ENCODE results near the gene FGGY.
"Not testable (repeated sequence)": the region's sequence is repeated elsewhere in the genome, so short reads cannot be mapped to it uniquely, and the experiment has no call there.

FGGY gene

DNA sequence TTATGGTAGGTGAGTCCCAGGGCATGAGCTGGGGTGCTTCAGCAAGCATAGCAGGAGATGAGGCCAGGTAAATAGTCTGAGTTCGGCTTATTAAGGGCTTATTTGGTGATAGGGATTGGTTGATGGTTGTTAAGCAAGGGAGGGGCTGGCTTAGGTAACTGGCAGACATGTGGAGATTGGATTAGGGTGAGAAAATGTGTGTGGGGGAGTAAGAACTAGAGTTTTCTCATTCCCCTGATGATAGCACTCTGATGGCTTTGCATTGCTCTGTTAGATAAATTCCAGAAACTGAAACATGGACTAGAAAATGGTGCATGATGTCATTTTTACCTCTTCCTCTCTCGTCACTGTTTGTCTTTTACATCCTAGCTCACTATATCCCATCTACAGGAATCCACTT, 53.6 kb downstream of the FGGY start:
- no peak for DNase-seq (ENCODE audit: low spot score)

DNA sequence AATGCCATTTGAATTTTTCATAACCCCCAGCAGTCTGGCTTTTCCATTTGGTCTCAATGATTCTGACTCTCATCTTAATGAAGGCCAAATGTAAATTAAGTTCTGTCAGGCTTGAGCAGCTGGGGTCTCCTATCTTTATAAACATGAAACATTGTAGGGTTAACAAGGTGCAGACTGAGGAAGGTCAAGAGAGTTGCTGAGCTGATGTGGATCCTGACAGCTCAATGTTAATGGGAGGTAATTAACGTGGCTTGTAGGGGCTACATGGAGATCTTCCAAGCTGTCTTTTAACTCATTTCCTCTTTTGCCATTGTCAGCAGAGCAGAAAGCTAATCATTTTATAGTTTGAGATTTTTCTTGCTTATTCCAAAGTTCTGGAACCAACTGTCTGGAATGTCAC, 55.2 kb downstream of the FGGY start:
- no peak for DNase-seq (ENCODE audit: low spot score)

DNA sequence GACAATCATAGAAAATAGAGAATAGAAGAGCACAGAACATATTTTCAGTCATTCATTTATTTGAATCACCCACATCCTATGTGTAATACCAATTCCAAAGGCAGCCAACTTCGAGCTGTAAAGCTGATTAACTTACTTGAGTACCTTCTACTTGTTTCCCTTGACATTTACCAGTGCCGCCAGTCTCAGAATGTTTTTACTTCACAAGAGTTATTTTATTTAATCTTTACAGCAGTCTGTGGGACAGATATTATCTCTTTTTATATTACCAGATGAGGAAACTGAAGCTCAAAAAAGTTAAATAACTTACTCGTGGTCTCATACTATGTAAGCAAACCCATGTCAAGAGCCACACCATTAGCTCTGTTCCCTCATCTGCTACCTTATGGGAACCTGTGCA, 56.6 kb downstream of the FGGY start:
- no peak for DNase-seq (ENCODE audit: low spot score)

DNA sequence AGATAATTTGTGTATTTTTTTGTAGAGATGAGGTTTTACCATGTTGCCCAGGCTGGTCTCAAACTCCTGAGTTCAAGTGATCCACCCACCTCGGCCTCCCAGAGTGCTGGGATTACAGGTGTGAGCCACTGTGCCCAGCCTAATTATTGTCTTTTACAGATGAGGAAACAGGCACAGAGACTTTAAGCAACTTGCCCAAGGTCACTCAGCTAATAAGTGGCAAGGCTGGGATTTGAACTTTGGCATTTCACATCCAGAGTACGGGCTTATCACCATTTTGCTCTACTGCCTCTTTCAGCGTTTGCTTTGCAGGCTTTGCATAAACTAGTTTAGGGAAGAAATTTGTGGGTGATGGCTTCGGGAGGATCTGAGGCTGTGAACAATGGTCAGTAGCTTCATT, 57.3 kb downstream of the FGGY start:
- not testable (repeated sequence) for DNase-seq (ENCODE audit: low spot score)

DNA sequence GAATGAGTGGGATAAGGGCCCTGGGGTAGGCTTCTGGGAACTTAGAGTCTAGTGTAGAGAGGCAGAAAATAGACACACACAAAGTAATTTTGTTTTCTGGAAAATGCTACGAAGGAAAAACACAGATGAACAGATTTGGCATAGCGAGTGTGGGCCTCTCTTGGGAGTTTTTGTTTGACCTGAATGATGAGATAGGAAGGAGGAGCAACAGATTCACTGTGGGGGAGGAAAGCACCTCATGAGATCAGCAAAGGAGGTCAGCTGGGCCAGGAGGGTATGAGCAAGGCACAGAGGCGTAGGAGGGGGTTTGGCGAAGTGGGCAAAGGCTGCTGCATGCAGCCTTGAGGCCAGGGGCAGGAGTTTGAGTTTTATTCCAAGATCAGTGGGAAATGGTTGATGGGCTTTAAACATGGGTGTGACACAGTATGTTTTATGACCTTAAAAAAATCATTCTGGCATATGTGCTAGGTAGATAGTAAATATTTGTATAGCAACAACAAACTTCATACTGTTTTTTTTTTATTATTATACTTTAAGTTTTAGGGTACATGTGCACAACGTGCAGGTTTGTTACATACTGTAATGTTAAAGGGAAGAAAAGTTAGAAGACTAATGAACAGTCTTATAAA, 57.9 kb downstream of the FGGY start:
- DNase-seq (ENCODE audit: low spot score) = no peak

DNA sequence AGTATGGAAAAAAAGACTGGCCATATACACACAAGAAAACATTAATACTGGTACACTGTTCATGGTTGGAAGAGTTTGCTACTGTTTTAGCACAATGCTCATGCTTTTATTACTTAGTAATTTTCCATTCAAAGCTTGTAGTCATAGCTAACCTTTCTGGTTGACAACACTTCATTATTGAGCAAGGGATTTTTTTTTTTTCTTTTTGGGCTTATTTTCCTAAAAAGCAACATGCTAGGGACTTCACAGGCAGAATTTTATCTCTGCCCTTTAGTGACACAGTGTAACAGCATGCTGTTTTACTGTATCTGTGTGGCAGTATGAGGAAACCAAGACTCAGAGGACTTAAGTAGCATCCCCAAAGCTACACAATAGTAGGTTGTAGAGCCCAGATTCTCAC, 58.5 kb downstream of the FGGY start:
- DNase-seq (ENCODE audit: low spot score) = no peak

DNA sequence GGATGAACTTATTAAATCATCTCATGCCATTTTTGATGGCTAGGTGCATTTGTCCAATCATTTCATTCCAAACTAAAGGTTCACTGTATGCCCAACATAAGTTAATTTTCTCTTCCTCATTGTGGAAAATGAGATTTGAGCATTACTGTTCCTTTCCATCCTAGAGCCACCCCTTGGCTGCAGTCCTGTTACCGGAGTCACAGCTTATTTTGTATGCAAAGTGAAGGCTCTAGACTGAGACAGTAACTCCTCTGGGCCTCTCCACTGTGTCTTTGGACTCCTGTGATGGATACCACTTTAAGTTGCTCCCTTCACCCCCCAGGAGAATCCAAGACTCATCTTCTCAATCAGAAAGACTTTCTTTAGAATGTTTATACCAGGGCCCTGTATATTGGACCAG, 59.7 kb downstream of the FGGY start:
- no peak for DNase-seq (ENCODE audit: low spot score)

DNA sequence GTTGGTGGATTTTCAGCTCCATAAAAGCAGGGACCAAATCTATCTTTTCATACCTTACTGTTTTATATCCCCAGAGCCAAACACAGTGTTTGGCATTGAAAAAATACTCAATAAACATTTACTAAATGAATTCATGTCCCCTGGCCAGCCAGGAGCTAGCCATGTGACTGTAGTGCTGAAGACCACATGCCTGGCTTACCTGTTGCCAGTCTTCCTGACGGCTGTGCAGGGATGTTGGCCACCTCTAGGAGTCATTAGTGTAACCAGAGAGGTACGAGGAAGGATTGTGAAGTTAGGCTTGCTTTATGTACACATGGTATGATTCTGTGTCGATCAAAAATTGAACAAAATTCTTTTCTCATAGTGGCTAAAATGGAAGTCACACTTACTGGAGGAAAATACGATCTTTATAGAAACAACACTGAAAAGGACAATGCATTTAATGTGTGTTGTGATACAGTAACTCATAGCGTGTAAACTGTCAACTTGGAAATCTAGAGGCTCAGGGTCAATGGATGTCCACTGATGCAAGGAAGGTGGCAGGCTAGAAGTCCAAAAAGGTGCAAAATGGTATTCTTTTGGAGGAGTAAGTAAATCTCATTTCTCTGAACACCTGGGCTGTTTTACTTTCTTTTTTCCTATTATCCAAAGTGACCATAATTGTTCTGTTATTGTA, 60.9 kb downstream of the FGGY start:
- DNase-seq (ENCODE audit: low spot score) = no peak

DNA sequence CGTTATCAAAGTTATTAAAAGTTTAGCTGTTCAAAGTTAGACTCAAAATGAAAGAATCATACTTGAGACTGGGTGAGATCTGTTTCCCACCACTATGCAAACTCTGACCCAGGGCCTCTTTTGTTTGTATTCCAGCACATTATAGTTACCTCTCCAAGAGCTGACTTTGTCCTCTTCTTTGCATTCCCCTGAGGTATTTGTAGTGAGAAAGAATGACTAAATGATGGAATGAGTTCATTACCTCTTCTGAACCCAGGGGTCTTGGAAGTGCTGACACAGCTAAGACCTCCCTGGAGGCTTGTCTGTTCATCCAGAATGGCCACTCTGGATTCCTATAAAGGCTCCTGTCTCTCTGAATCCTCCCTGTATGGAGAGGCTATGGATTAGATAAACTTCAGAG, 62.4 kb downstream of the FGGY start:
- no peak for DNase-seq (ENCODE audit: low spot score)

DNA sequence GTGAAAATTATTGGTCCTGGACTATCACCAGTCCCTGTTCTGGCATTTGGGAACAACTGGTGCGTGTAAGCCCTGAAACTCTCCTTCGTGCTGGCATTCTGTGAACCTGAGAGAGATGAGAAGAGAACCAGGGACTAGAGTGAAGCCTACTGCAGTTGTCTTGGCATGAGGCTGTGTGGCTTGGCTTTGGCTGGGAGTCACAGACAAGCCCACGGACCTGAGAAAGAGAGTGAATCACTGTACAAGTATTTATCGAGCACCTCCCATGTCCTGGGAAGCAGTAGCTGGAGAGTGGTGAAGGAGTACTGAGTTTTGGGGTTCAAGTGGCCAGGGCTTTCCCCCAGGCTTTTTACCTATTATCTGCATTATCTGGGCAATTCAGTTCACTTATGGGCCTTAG, 63.3 kb downstream of the FGGY start:
- DNase-seq (ENCODE audit: low spot score) = no peak

DNA sequence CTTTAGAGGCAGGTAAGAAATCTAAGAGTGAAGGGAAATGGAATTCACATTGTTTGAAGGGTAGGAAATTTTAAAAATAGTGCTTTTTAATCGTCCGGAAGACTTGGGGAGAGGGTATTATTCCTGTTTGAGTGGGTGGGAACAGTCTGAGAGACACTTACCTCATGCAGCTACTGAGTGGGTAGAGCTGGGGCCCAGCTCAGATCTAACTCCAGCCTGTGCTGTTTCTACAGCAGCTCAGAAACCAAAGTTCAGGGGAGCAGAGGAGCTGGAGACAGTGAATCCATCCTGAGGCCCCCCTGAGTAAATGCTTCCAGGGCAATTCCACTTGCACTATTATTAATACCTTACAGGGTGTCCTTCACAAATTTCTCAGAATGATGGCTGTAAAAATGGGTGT, 63.8 kb downstream of the FGGY start:
- no peak for DNase-seq (ENCODE audit: low spot score)

DNA sequence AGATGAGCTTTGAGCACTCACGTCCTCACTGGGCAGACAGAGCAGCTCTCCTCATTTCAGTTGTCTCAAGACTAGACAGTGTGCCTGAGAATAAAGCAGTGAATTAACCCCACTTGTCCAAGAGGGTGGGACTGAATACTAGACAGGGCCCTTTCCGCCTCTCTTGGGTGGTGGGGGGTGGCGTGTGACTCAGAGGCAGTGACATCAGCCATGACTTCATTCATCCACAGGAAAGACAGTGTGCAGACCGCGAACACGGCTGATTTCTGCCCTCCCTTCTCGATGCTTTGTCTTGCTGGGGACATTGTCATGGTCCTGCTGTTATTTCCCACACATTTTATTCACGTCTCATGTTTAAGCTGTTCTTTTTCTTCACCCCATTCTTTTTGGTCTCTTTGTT, 64.9 kb downstream of the FGGY start:
- DNase-seq (ENCODE audit: low spot score) = no peak

DNA sequence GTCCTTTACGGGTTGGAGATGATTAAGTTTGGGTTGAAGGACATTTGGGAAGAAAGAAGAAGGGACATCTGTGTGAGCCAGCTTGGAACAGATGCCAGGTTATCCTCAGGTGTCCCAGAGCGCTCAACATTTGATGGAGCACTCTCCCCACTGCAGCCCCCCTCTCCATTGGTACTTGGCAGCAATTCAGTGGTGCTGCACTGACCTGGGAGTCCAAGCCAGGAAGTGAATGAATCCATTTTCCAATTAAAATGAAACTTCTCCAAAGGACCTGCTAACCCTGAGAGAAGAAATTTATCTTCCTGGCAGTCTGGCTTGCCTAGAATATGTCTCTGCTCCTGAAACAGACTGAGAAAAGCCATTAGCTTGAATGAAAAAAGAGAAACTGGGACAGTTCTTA, 67.1 kb downstream of the FGGY start:
- no peak for DNase-seq (ENCODE audit: low spot score)

DNA sequence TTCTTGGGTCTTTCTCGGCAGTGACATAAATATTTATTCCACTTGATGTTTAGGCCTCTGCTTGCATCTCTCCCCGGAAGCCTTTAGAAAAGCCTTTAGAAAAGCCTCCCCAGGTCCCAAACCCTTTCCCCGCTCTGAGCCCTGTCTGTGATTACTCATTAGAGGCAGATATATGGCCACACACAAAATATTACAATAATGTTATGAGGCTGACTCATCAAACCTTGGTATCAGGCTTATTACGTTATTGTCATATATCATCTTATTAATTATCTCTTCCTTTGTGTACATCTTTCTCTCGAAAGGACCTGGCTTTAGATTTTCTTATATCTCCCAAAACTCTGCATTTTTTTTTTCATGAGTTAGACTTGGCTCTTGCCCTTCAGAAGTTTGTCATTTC, 69.5 kb downstream of the FGGY start:
- DNase-seq (ENCODE audit: low spot score) = no peak

DNA sequence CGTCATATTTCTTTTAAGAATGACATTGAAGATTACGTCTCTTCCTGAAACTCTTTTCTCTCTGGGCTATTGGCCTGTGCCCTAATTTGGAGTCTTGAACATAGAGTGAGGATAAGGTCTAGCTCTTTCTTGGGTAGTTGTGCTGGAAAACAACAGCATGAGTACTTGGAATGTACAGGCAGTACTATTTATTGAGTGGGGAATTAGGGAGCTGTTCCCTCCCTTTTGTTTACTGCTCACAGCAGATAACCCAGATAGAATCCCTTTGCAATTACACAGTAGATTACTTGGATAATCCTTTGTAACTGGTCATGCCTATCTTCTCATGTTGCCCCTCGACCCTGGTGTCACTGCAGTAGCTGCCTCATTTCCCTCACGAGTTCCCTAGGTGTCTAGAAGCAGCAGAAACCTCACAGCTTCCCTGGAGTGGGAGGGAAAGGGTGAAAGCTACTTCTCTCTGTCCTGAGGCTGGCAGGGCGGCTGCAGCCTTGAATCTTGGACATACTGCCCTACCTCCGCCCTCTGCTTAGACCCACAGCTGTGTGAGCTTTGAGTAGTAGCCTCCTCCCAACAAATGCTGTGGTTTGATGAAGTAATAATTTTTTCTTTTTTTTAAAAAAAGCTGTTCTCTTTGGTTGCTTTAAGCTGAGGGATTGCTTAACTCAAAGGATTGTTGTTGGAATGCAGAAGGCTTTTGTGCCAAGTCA, 70.6 kb downstream of the FGGY start:
- DNase-seq (ENCODE audit: low spot score) = no peak

DNA sequence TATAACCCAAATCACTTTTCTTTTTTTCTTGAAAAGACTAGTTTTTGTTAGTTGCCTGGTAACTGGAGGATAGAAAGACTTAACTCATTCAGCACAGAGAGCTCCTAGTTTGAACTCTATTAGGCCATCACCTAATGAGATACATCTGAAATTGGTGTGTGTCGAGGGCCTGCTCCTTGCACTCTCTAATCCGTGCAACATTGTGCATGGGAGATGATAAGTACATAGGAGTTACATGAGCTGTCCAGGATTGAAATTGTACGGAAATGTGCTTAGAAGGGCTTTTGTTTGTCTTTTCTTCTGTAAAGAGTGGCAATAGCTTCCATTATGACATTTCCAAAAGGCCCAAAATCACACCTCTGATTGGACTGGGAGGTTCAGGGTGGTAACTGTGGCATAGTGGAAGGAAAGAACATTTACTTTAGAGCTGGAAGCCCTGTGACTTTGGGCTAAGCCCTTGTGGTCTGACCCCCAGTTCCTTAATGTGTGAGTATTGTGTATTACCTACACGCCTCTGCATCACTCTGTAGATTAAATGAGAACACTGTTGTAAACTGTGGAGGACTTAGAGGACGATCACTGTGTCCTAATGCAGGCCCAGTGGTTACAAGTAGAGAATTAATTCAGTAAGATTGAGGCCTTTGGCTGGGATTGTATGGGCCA, 71.2 kb downstream of the FGGY start:
- no peak for DNase-seq (ENCODE audit: low spot score)

DNA sequence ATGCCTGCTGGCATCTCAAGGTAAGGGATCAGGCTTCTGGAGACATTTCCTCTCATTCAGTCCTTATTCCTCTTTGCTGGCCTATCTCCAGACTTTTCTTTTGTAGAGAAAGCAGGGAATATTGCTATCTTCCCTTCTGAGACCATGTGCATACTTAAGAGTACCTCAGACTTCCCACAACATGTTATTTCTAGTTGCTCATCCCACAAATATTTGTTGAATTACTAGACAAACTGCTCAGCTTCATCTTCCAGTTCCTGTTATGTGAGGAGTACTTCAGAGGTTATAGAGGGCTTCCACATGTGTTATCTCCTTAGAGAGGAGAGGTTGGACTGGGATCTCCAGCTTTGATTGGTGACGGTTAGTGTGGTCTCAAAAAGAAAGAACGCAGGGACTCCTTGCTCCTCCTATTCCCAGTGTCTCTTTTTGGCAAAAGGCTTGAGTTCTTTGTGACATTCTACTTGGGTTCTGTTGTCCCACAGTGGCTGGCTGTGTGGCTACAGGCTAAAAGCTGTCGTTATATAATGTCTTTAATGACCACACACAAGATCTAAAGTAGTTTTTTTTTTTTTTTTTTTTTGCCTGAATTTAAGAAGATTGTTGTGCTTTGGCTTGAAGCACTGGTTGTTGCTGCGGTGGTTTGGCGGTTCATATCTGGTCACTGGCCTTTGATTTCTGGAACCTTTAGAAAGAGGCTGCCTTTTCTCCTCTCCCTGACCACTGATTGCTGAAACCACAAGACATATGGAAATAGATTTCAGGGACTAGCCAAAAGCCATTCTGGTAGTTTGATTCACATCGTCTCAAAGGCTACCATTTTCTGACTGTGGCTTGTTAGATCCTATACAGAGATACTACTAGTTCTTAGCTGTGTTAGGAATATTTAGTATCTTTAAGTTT, 78.7 kb downstream of the FGGY start:
- peak; percentile 46 for DNase-seq (ENCODE audit: low spot score)

DNA sequence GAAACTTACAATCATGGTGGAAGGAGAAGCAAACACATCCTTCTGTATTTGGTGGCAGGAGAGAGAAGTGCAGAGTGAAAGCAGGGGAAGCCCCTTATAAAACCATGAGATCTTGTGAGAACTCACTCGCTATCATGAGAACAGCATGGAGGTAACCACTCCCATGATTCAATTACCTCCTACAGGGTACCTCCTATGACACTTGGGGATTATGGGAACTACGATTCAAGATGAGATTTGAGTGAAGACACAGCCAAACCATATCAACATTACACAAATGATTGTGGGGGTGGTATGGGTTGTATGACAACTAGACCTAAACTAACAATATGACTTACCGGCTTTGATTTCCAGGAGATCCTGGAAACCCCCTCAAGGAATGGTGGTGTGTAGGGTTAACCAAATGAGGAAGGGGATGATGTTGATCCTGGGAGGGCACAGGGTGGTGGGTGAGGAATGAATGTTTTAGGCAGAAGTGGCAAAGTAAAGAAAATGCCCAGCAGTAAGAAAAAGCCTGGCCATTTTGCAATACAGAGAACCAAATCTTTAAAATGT, 80.5 kb downstream of the FGGY start:
- DNase-seq (ENCODE audit: low spot score) = no peak

DNA sequence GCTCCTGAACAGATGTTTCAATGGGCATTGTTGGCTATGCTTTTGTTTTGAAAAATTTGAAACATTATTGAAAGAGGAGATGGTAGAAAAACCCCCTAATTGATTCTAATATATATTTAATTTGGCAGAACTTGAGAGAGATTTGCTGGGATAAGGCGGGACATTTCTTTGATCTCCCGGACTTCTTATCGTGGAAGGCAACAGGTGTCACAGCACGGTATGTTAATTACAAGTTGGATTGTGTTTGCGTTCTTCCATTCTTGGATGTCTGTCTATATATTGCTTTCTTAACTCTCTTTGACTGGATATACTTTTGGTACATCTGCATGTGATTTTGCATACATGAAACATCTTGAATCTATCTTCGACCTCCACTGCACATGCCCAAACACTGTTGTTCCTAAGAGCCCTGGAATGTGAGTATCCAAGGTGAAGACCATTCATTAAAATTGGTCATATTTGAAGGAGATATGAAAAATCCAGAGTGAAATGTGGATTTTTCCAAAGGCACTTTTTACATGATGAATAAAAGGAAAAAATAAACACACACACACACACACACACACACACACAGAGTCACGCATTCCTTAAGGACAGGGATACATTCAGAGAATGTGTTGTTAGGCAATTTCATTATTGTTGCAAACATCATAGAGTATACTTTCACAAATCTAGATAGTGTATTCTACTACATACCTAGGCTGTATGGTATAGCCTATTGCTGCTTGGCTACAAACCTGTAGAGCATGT, 81.9 kb downstream of the FGGY start:
- DNase-seq (ENCODE audit: low spot score) = no peak

DNA sequence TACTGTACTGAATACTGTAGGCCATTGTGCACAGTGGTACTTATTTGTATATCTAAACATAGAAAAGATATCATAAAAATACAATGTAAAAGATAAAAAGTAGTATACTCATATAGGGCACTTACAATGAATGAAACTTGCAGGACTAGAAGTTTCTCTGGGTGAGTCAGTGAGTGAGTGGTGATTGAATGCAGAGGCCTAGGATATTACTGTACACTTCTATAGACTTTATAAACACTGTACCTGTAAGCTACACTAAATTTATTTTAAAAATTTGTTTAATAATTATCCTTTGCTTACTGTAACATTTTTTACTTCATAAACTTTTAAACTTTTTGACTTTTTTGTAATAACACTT, 82.5 kb downstream of the FGGY start:
- DNase-seq (ENCODE audit: low spot score) = no peak

DNA sequence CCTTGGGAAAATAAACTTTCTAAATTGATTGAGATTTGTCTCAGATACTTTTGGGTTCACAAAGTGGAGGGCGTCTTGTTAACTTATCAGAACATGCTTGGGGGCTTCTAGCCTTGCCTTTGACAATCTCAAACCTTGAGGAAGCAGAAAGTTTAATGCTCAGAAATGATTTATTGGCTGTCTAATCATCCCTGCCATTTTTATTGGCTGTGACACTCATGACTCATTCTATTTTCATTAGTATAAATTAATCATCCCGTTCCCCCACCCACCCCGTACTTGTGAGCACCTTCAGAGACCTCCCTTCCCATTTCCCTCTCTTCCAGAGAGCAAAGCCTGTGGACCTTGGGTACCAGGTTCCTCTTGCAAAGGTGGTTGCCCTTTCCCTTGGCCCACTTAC, 87.1 kb downstream of the FGGY start:
- DNase-seq (ENCODE audit: low spot score) = no peak
